HEK293 (cell line): Measurements from ENCODE around the gene ROR2.

Experiments used
- CTCF ChIA-PET: fragments of 350-600 bp; formaldehyde crosslinking; extraction: SDS; loops from one replicate; lab custom pipeline; 2021; ENCODE audit warnings: antibody characterized with exemption; lab: Yijun Ruan, JAX
- POLR2A ChIA-PET: fragments of 300-600 bp; formaldehyde crosslinking; extraction: SDS; loops from one replicate; lab custom pipeline; 2020; ENCODE audit warnings: antibody characterized with exemption, inconsistent platforms; lab: Yijun Ruan, JAX
- H3K27ac ChIP-seq: fragments of 200-500 bp; sonication (Bioruptor generic); 2 replicates; pipeline ENCODE4 v1.5.1; 2014; ENCODE audit warnings: low read depth, low read length, control low read depth, inconsistent platforms; ENCODE audit errors: extremely low read depth
- H3K36me3 ChIP-seq, 2 experiments: fragments of 200-500 bp in 1 of 2; sonication (Bioruptor generic) in 1 of 2; 1 replicate in 1 of 2; 2 replicates in 1 of 2; pipeline ENCODE4 v1.5.1; 2014 to 2017; ENCODE audit warnings: inconsistent platforms in 2 of 2, low read length in 2 of 2; ENCODE audit not compliant: control insufficient read depth in 2 of 2, insufficient read depth in 1 of 2
- H3K4me1 ChIP-seq: fragments of 200-500 bp; sonication (Bioruptor generic); 2 replicates; pipeline ENCODE4 v1.5.1; 2014; ENCODE audit warnings: mild to moderate bottlenecking, low read length, inconsistent platforms; ENCODE audit not compliant: control insufficient read depth, insufficient read depth
- H3K4me3 ChIP-seq: 2 replicates; pipeline ENCODE4 v1.5.1; 2011; ENCODE audit warnings: low read depth, mild to moderate bottlenecking, control low read depth, low read length, moderate library complexity
- H3K9me3 ChIP-seq: fragments of 200-500 bp; sonication (Bioruptor generic); 2 replicates; pipeline ENCODE4 v1.5.1; 2014; ENCODE audit warnings: low read depth, low read length, inconsistent platforms; ENCODE audit not compliant: control insufficient read depth, insufficient read depth
- GLI4 ChIP-seq: fragments of 450-650 bp; formaldehyde crosslinking; IDR thresholded peaks from 2 replicates; pipeline ENCODE4 v1.5.1; 2016; ENCODE audit warnings: missing biosample characterization, missing genetic modification characterization
- HOXC10 ChIP-seq: sonication (generic); formaldehyde crosslinking; IDR thresholded peaks from 2 replicates; pipeline ENCODE4 v1.8.1; 2023; ENCODE audit warnings: mild to moderate bottlenecking, missing genetic modification reagents
- KLF7 ChIP-seq: fragments of 450-650 bp; formaldehyde crosslinking; IDR thresholded peaks from 2 replicates; pipeline ENCODE4 v1.5.1; 2016; ENCODE audit warnings: missing biosample characterization, missing genetic modification characterization, borderline replicate concordance
- PBX3 ChIP-seq: sonication (generic); formaldehyde crosslinking; IDR thresholded peaks from 2 replicates; pipeline ENCODE4 v1.8.1; 2022; ENCODE audit warnings: mild to moderate bottlenecking, moderate library complexity, missing genetic modification reagents
- RBAK ChIP-seq: fragments of 450-650 bp; formaldehyde crosslinking; IDR thresholded peaks from 2 replicates; pipeline ENCODE4 v1.5.1; 2016; ENCODE audit warnings: missing biosample characterization, missing genetic modification characterization
- SCRT1 ChIP-seq: fragments of 450-650 bp; formaldehyde crosslinking; IDR thresholded peaks from 2 replicates; pipeline ENCODE4 v1.5.1; 2016; ENCODE audit warnings: missing biosample characterization, missing genetic modification characterization, borderline replicate concordance
- SCRT2 ChIP-seq: fragments of 450-650 bp; formaldehyde crosslinking; IDR thresholded peaks from 2 replicates; pipeline ENCODE4 v1.5.1; 2016; ENCODE audit warnings: missing biosample characterization, missing genetic modification characterization
- SP7 ChIP-seq: fragments of 450-650 bp; formaldehyde crosslinking; IDR thresholded peaks from 2 replicates; pipeline ENCODE4 v1.5.1; 2016; ENCODE audit warnings: missing biosample characterization, missing genetic modification characterization
- ZBTB8A ChIP-seq: fragments of 450-650 bp; formaldehyde crosslinking; IDR thresholded peaks from 2 replicates; pipeline ENCODE4 v1.5.1; 2016; ENCODE audit warnings: missing biosample characterization, missing genetic modification characterization
- ZIC2 ChIP-seq: fragments of 450-650 bp; formaldehyde crosslinking; IDR thresholded peaks from 2 replicates; pipeline ENCODE4 v1.5.1; 2016; ENCODE audit warnings: missing biosample characterization, missing genetic modification characterization
- ZNF223 ChIP-seq: fragments of 450-650 bp; formaldehyde crosslinking; IDR thresholded peaks from 2 replicates; pipeline ENCODE4 v1.5.1; 2016; ENCODE audit warnings: missing biosample characterization, missing genetic modification characterization
- ZNF23 ChIP-seq: fragments of 450-650 bp; formaldehyde crosslinking; IDR thresholded peaks from 2 replicates; pipeline ENCODE4 v1.5.1; 2016; ENCODE audit warnings: missing biosample characterization, missing genetic modification characterization, borderline replicate concordance
- ZNF266 ChIP-seq: fragments of 450-650 bp; formaldehyde crosslinking; IDR thresholded peaks from 2 replicates; pipeline ENCODE4 v1.5.1; 2016; ENCODE audit warnings: missing biosample characterization, missing genetic modification characterization, low read depth
- ZNF274 ChIP-seq, 2 experiments: fragments of 200-500 bp in 1 of 2; fragments of 450-650 bp in 1 of 2; sonication (Bioruptor generic) in 1 of 2; formaldehyde crosslinking in 1 of 2; IDR thresholded peaks; 2 replicates each; pipeline versions ENCODE4 v1.5.1 to v1.6.1; 2014 to 2016; ENCODE audit warnings: borderline replicate concordance in 1 of 2, inconsistent platforms in 1 of 2, low read length in 1 of 2, missing biosample characterization in 1 of 2, missing genetic modification characterization in 1 of 2
- ZNF292 ChIP-seq: fragments of 450-650 bp; formaldehyde crosslinking; IDR thresholded peaks from 2 replicates; pipeline ENCODE4 v1.5.1; 2016; ENCODE audit warnings: low read depth, missing biosample characterization, missing genetic modification characterization, borderline replicate concordance
- ZNF398 ChIP-seq: fragments of 450-650 bp; formaldehyde crosslinking; IDR thresholded peaks from 2 replicates; pipeline ENCODE4 v1.5.1; 2017; ENCODE audit warnings: missing biosample characterization, missing genetic modification characterization
- ZNF549 ChIP-seq: fragments of 450-650 bp; IDR thresholded peaks from 2 replicates; pipeline ENCODE4 v1.5.1; 2018; ENCODE audit warnings: missing biosample characterization, missing genetic modification characterization, mild to moderate bottlenecking, inconsistent platforms, moderate library complexity
- ZNF654 ChIP-seq: fragments of 450-650 bp; formaldehyde crosslinking; IDR thresholded peaks from 2 replicates; pipeline ENCODE4 v1.5.1; 2016; ENCODE audit warnings: low read depth, missing biosample characterization, missing genetic modification characterization
- ZSCAN16 ChIP-seq: fragments of 450-650 bp; formaldehyde crosslinking; IDR thresholded peaks from 2 replicates; pipeline ENCODE4 v1.5.1; 2016; ENCODE audit warnings: missing biosample characterization, missing genetic modification characterization
- ZSCAN18 ChIP-seq: fragments of 450-650 bp; formaldehyde crosslinking; IDR thresholded peaks from 2 replicates; pipeline ENCODE4 v1.5.1; 2016; ENCODE audit warnings: missing biosample characterization, missing genetic modification characterization
- TF ChIP-seq, protein P1 (sequence below): fragments of 450-650 bp; formaldehyde crosslinking; IDR thresholded peaks from 2 replicates; pipeline ENCODE4 v1.5.1; 2016; ENCODE audit warnings: missing biosample characterization, missing genetic modification characterization
- TF ChIP-seq, protein P2 (sequence below): fragments of 450-650 bp; formaldehyde crosslinking; IDR thresholded peaks from 2 replicates; pipeline ENCODE4 v1.5.1; 2016; ENCODE audit warnings: missing biosample characterization, missing genetic modification characterization

ROR2 gene

DNA sequence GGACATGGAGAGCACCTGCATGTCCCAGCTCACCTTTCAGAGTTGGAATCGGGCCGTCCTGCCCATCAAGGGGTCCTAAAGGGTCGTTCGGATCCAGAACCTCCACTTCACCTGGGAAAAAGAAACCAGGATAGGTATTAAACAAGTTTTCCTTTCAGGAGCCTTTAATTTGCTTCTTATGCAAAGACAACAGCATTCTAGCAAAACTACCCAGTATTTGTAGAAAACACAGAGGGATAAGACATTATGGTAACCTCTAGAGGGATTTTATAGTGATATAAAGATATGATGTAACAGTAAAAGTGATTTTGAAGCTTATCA, 174.4 kb downstream of the ROR2 start:
- no peak overlapping the region for H3K27ac ChIP-seq
- no peak overlapping the region for H3K4me3 ChIP-seq
- no peak for TF ChIP-seq ZNF292 (tag by site-specific recombination)
- TF ChIP-seq, protein P1, sequence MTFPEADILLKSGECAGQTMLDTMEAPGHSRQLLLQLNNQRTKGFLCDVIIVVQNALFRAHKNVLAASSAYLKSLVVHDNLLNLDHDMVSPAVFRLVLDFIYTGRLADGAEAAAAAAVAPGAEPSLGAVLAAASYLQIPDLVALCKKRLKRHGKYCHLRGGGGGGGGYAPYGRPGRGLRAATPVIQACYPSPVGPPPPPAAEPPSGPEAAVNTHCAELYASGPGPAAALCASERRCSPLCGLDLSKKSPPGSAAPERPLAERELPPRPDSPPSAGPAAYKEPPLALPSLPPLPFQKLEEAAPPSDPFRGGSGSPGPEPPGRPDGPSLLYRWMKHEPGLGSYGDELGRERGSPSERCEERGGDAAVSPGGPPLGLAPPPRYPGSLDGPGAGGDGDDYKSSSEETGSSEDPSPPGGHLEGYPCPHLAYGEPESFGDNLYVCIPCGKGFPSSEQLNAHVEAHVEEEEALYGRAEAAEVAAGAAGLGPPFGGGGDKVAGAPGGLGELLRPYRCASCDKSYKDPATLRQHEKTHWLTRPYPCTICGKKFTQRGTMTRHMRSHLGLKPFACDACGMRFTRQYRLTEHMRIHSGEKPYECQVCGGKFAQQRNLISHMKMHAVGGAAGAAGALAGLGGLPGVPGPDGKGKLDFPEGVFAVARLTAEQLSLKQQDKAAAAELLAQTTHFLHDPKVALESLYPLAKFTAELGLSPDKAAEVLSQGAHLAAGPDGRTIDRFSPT = no peak
- POLR2A ChIA-PET = no interaction called here
- H3K36me3 ChIP-seq = no peaks in the 10 kb centered on the region
- CTCF ChIA-PET = interaction anchor here (0.6 to 12.6 kb wide), 16 partner anchors 8 to 280 kb away, joined by 3 to 166 read pairs (median 4); partner anchors contain the start of gene ROR2
- no peaks in the 10 kb centered on the region for H3K9me3 ChIP-seq
- no peaks in the 10 kb centered on the region for H3K4me1 ChIP-seq

DNA sequence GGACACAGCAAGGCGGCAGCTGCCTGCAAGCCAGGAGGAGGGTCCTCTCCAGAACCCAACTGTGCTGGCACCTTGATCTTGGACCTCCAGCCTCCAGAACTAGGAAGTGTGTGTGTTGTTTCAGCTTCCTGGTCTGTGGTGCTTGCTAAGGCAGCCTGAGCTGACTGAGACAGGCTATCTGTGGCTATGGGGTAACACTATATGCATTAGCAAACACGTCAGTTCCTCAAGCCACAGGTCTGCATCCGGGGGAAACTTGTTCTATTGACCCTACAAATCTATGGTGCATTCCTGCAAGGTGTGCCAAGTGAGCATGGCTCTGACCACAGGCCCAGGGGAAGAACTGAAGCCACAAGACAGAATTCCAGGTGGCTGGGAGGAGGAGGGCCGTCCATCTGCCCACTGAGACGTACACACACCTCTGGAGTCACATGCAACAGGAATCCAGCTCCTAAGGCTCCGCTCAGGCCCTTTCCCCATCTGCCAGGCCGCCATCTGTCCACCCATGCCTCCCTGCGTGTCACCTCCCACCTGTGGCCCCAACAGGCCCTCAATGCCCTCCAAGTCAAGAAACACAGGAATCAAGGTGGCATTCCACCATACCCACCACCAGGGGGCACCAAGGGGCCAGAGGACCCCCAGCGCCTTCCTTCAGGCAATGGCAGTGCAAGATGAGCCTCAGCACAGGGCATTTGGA, 174.9 kb downstream of the ROR2 start:
- Histone ChIP-seq H3K4me3 (no peak overlapping the region), H3K4me1 (no peaks in the 10 kb centered on the region), H3K36me3 (no peaks in the 10 kb centered on the region), H3K27ac (no peak overlapping the region), H3K9me3 (no peaks in the 10 kb centered on the region)
- peak; percentile 55 for TF ChIP-seq ZNF654 (tag by site-specific recombination)
- no peak for TF ChIP-seq HOXC10
- no peak for TF ChIP-seq ZNF549 (tag by site-specific recombination)
- TF ChIP-seq RBAK (tag by site-specific recombination) = no peak
- 0 out of 2 replicates have a peak, but pooled peaks have one; percentile 17 for TF ChIP-seq ZBTB8A (tag by site-specific recombination)
- TF ChIP-seq ZNF23 = no peak
- peak; percentile 95 for TF ChIP-seq SCRT2 (tag by site-specific recombination)
- TF ChIP-seq PBX3 (CRISPR knock-in tag) = no peak
- TF ChIP-seq, protein P2, sequence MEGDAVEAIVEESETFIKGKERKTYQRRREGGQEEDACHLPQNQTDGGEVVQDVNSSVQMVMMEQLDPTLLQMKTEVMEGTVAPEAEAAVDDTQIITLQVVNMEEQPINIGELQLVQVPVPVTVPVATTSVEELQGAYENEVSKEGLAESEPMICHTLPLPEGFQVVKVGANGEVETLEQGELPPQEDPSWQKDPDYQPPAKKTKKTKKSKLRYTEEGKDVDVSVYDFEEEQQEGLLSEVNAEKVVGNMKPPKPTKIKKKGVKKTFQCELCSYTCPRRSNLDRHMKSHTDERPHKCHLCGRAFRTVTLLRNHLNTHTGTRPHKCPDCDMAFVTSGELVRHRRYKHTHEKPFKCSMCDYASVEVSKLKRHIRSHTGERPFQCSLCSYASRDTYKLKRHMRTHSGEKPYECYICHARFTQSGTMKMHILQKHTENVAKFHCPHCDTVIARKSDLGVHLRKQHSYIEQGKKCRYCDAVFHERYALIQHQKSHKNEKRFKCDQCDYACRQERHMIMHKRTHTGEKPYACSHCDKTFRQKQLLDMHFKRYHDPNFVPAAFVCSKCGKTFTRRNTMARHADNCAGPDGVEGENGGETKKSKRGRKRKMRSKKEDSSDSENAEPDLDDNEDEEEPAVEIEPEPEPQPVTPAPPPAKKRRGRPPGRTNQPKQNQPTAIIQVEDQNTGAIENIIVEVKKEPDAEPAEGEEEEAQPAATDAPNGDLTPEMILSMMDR (tag by site-specific recombination) = peak; percentile 77
- no peak for TF ChIP-seq ZNF223 (tag by site-specific recombination)
- peak; percentile 91 for TF ChIP-seq SCRT1 (tag by site-specific recombination)
- ChIA-PET POLR2A (interaction anchor here (0.6 to 1.4 kb wide), 2 partner anchors 30 to 175 kb away, joined by 3 read pairs; no protein-coding TSS in a partner anchor), CTCF (interaction anchor here (0.6 to 12.6 kb wide), 17 partner anchors 10 to 387 kb away, joined by 3 to 166 read pairs (median 5); partner anchors contain the start of gene ROR2)

DNA sequence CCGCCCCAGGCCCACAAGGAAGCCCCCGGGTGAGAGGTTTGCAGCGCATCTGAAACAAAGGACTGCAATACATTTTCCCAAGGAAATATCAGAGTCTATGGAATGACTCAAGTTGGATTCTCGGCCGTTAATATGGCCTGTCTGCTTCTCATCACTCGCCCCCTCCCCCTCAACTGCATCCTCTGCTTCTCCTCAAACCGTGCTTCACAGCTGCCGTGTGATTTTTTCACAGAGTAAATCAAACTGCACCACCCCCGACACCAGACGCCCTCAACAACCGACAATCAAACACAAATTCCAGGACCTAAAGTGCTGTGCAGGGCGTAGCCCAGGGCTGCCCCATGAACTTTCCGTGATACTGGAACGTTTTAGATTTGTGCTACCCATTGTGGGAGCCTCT, 176.9 kb downstream of the ROR2 start:
- POLR2A ChIA-PET = no interaction called here
- Histone ChIP-seq H3K27ac (no peak overlapping the region), H3K9me3 (no peaks in the 10 kb centered on the region), H3K4me1 (no peaks in the 10 kb centered on the region), H3K4me3 (no peak overlapping the region), H3K36me3 (no peaks in the 10 kb centered on the region)
- CTCF ChIA-PET = interaction anchor here (0.6 to 12.6 kb wide), 5 partner anchors 14 to 1271 kb away, joined by 3 to 166 read pairs (median 4); partner anchors contain the start of gene ROR2
- no peak for TF ChIP-seq KLF7 (tag by site-specific recombination)
- TF ChIP-seq ZNF398 (tag by site-specific recombination) = no peak
- TF ChIP-seq ZNF274 (IDR thresholded peaks at IDR 0.05; ENCODE audit: low read length) = no peak
- no peak for TF ChIP-seq ZNF274 (tag by site-specific recombination; IDR thresholded peaks at IDR 0.05; ENCODE audit: borderline replicate concordance)
- TF ChIP-seq ZNF266 (tag by site-specific recombination) = no peak
- TF ChIP-seq GLI4 = no peak
- no peak for TF ChIP-seq ZSCAN18 (tag by site-specific recombination)
- no peak for TF ChIP-seq SP7
- no peak for TF ChIP-seq ZIC2 (tag by site-specific recombination)
- no peak for TF ChIP-seq ZNF654 (tag by site-specific recombination)
- TF ChIP-seq ZSCAN16 (tag by site-specific recombination) = no peak
- TF ChIP-seq RBAK (tag by site-specific recombination) = no peak
- no peak for TF ChIP-seq ZNF549 (tag by site-specific recombination)
